Measurements from ENCODE around the gene KLK7. TPM values are rescaled to one million over a fixed set of nuclear protein-coding genes. Genes with fewer than 3 reads are reported as not detected.
A peak's percentile ranks its signal among the peaks of the same experiment; 100 is the strongest.

Gene KLK7
- total RNA-seq = not detected

- DNase-seq (ENCODE audit: low spot score) = no peak
Observed at GRCh38 chr19:50983625-50984292, at the start of gene KLK7. Gene KLK7 (minus strand): TSS chr19:50983917. CDS start chr19:50982399, 1,518 bp downstream.

- DNase-seq (ENCODE audit: low spot score) = no peak
Observed at GRCh38 chr19:51031880-51032225, 48.1 kb upstream of the KLK7 start.

- DNase-seq (ENCODE audit: low spot score) = no peak
Observed at GRCh38 chr19:51031220-51031879, 47.6 kb upstream of the KLK7 start.

- no peak for DNase-seq (ENCODE audit: low spot score)
Observed at GRCh38 chr19:51030631-51031030, 46.9 kb upstream of the KLK7 start.

DNA sequence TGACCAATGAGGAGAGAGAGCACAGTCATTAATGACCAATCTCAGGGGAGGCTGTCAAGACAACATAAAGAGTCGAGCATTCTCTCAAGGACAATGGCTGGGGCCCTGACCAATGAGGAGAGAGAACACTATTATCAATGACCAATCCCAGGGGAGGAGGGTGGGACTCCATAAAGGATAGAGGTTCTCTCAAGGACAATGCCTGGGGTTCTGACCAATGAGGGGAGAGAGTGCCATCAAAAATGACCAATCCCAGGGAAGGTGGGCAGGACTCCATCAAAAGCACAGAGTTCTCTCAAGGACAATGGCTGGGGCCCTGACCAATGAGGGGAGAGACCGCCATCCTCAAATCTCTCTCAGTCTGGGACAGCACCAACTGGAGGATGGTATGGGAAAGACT, 46.0 kb upstream of the KLK7 start:
- no peak for DNase-seq (ENCODE audit: low spot score)

GRCh38 chr19:51027873-51028272, 44.2 kb upstream of the KLK7 start:
- no peak for DNase-seq (ENCODE audit: low spot score)

GRCh38 chr19:51027126-51027806, 43.5 kb upstream of the KLK7 start:
- DNase-seq (ENCODE audit: low spot score) = no peak

DNA sequence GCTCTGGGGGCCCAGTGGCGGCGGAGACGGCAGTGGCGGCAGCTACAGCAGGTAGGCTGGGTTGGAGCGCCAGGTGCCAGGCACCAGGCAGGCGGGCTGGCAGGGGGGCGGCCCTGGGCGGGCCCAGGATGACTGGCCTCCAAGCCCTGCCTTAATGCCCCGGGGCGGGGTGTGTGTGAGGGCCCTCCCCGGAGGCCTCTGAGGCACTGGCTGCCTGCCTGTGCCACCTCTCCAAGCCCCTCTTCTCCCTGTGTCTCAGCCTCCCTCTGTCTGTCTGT, 42.8 kb upstream of the KLK7 start, which contains the start of gene KLK11:
Gene KLK11 (minus strand): TSS at position 63 of the 278 bp plus-strand sequence. CDS start 985 bp downstream, outside the sequence.
- no peak for DNase-seq (ENCODE audit: low spot score)

- DNase-seq (ENCODE audit: low spot score) = no peak
Observed at GRCh38 chr19:51025809-51026553, 42.3 kb upstream of the KLK7 start.

- no peak for DNase-seq (ENCODE audit: low spot score)
Observed at GRCh38 chr19:51025401-51025800, 41.7 kb upstream of the KLK7 start.

DNA sequence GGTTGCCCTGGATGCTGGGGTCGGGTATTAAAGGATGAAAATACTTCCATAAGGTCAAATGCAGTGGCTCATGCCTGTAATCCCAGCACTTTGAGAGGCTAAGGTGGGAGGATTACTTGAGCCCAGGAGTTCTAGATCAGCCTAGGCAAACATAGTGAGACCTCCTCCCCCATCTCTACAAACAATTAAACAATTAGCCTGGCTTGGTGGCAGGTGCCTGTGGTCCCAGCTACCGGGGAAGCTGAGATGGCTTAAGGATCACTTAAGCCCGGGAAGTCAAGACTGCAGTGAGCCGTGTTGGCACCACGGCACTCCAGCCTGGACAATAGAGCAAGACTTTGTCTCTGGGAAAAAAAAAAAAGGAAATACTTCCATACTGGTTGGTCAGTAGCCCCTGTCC, 41.2 kb upstream of the KLK7 start:
- no peak for DNase-seq (ENCODE audit: low spot score)

- no peak for DNase-seq (ENCODE audit: low spot score)
Observed at GRCh38 chr19:51023946-51024345, 40.2 kb upstream of the KLK7 start.

DNA sequence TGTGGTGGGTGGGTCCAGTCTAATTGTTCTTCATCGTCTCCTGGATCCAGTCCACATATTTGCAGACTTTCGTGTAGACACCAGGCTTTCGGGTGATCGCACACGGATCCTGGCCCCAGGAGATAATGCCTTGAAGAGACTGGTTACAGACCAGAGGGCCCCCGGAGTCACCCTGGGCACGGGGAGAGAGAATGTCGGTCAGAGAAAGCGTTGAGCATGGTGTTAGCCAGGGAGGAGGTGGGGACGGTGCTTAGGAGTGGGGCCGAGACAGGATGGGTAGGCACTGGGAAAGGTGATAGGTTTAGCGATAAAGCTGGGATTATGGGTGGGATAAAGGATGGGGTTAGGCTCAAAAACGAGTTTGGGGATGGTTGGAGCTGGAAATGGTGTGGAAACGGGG, 38.8 kb upstream of the KLK7 start:
- DNase-seq (ENCODE audit: low spot score) = no peak

- no peak for DNase-seq (ENCODE audit: low spot score)
Observed at GRCh38 chr19:51020988-51021651, 37.4 kb upstream of the KLK7 start.

- no peak for DNase-seq (ENCODE audit: low spot score)
Observed at GRCh38 chr19:51019544-51019925, 35.8 kb upstream of the KLK7 start, which contains the start of gene KLK10. Gene KLK10 (minus strand): TSS chr19:51019709. CDS start chr19:51019130, 579 bp downstream.

DNA sequence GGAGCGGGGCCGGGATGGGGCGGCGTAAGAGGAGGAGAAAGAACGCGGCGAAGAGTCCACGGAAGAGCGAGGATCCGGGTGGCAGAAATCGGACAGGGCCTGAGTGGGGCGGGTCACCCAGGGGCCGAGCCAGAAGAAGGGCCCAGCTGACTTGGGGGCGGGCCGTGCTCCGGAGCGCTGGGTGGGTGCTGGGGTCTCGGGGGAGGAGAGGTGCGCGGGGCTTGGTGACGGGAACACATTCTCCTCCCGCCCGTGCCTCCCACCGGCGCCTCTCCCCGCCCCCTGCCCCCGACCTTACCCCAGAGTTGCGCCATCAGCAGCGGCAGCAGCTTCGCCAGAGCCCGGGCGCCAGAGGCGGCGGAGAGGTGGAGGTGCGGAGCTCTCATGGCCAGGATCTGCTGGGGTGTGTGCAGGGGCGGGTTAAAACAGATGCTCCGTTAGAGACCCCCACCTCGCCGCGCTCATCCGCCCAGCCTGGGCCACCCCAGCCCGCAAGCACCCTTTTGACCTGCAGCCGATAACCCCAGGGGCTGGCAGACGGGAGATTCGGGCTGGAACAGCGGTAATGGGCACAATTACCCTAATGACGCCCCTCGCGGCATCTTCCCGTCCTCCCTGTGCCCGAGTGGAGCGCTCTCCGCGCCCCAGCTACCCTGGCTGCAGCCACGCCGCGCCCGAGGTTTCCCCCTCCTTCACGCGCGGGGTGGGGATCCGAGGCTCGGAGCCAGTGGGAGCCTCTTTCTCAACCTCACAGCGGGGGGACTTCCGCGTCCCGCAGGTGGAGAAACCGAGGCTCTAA, 35.2 kb upstream of the KLK7 start:
- DNase-seq (ENCODE audit: low spot score) = no peak

DNA sequence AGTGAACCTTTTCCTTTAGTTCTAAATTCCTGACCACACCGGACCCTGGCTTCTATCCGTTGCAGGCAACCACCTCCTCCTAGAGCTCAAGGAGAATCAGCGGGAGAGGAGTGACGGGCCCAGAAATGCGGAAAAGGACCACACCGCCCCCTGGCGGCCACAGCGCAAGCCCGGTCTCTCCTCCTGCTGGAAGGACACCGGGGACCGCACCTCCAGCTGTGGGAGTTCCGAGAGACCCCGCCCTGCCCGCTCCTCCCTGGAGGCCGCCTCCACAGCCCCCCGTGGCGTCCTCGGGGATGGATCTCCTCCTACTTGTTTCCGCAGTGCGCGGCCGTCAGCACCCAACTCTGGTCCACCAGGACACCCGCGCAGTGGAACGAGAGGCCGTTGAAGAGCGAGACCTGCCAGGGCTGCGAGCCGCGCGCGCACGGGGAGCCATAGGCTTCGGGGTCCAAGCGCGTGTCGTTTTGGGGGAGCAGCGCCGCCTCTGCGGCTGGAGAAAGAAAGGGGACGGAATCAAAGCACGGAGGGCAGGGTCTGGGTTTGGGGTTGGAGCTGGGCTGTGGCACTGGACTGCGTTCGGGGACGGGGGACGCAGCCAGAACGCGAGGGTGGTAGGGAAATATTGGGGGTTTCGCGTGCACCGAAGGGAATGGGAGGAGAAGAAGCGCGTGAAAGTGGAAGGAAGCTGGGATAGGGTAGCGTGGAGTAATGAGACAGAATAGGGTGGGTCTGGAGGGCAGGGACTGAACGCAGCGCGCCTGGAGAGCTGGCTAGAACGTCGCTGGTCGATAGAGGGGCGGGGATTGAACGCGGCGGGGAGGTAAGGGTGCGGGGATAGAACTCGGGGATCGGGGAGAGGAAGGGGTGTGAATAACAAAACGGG, 33.3 kb upstream of the KLK7 start:
- peak; percentile 69 for DNase-seq (ENCODE audit: low spot score)

DNA sequence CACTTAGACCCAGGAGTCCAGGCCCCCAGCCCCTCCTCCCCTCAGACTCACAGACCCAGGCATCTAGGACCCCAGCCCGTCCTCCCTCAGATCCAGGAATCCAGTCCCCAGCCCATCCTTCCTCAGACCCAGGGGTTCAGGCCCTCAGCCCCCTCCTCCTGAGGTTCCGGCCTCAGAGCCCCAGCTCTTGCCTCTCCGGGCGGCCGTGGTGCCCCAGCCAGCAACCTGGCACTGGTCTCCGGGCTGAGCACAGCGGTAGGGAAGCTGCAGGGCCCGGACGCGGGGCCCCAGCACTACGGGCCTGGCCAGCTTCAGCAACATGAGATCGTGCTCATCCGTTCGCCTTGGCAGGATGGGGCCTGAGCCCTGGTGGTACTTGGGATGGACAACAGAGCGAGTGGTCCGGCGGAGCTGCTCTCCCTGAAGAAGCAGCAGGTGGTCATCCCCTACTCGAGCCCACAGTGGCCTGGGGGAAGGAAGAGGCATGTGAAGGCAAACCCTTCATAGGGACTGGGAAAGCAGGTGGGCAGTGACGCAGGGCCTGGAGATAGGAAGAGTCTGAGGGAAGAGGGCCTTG, 32.1 kb upstream of the KLK7 start:
- no peak for DNase-seq (ENCODE audit: low spot score)

GRCh38 chr19:51014242-51014641, 30.5 kb upstream of the KLK7 start:
- no peak for DNase-seq (ENCODE audit: low spot score)

Data from ureter (tissue), 1 donor.